ENCODE results near the gene PXMP2.

DNA sequence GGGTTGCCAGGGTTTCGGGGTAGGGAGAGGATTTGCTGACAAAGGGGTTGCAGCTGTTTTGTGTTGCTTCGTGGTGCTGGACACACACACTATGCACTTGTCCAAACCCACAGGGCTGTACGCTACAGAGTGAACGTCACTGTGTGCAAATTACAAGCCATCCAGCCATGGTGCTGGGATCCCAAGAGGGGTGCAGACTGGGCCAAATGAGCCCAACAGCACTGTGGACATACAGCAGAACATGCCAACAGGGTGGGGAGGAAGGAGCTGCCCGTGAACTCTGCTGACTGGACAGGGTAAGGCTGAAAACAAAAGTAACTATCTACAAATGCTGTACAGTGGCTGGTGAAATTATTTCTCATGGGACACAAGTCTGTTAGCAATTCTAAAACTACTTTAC lies 25.4 kb upstream of the PXMP2 start:
- TF ChIP-seq CTCF (IDR thresholded peaks at IDR 0.05; ENCODE audit: low read depth, low read length, missing input control): no peak
- no peak for TF ChIP-seq JUND (IDR thresholded peaks at IDR 0.05)
- TF ChIP-seq FOXA1 (IDR thresholded peaks at IDR 0.05): no peak
- no peak for TF ChIP-seq YY1 (IDR thresholded peaks at IDR 0.05)
- no peak for TF ChIP-seq RAD21 (IDR thresholded peaks at IDR 0.05)
- TF ChIP-seq ZBTB33 (IDR thresholded peaks at IDR 0.05): no peak

Data from liver (tissue), 3 donors.